Right lung (tissue), 5 donors: Measurements from ENCODE around the gene GALNT9. TPM values are rescaled to one million over a fixed set of nuclear protein-coding genes. Genes with fewer than 3 reads are reported as not detected.

Experiments
- DNase-seq, 2 donors: peaks; one replicate each; pipeline ENCODE4 v3.0.0-alpha.2; 2013
- polyA plus RNA-seq, 5 donors: library from polyadenylated mRNA; unstranded; fragments of 120-200 nt; gene quantifications; one replicate each; pipeline versions ENCODE4 v1.2.1 to v1.2.3, GENCODE V29; 2013; ENCODE audit warnings: inconsistent platforms in 1 of 5, low replicate concordance in 1 of 5; ENCODE audit not compliant: insufficient read length in 5 of 5, insufficient read depth in 1 of 5

Gene GALNT9
- polyA plus RNA-seq, 5 donors: 1.9 to 4.2 (median 3.0) TPM

- DNase-seq: no peak
Observed at GRCh38 chr12:132327336-132328171, 1.8 kb downstream of the GALNT9 start.

GRCh38 chr12:132326646-132327045 is 2.7 kb downstream of the GALNT9 start:
- DNase-seq: no peak

GRCh38 chr12:132325733-132326130 is 3.7 kb downstream of the GALNT9 start:
- DNase-seq: no peak

- DNase-seq: no peak
Observed at GRCh38 chr12:132324841-132325732, 4.3 kb downstream of the GALNT9 start.

GRCh38 chr12:132324173-132324572 is 5.2 kb downstream of the GALNT9 start:
- DNase-seq: no peak

GRCh38 chr12:132323171-132324010 is 6.0 kb downstream of the GALNT9 start:
- DNase-seq: no peak

- no peak for DNase-seq
Observed at GRCh38 chr12:132322206-132323132, 6.9 kb downstream of the GALNT9 start.

- DNase-seq: no peak
Observed at GRCh38 chr12:132321321-132322118, 7.9 kb downstream of the GALNT9 start.

GRCh38 chr12:132320767-132321211 is 8.6 kb downstream of the GALNT9 start:
- DNase-seq: no peak

- DNase-seq: no peak
Observed at GRCh38 chr12:132319991-132320570, 9.3 kb downstream of the GALNT9 start.

GRCh38 chr12:132319359-132319950 is 9.9 kb downstream of the GALNT9 start:
- no peak for DNase-seq

- DNase-seq: no peak
Observed at GRCh38 chr12:132318618-132319033, 10.8 kb downstream of the GALNT9 start.

GRCh38 chr12:132318135-132318534 is 11.3 kb downstream of the GALNT9 start:
- DNase-seq: no peak

- no peak for DNase-seq
Observed at GRCh38 chr12:132317233-132317938, 12.0 kb downstream of the GALNT9 start.

- no peak for DNase-seq
Observed at GRCh38 chr12:132316497-132317232, 12.7 kb downstream of the GALNT9 start.

- no peak for DNase-seq
Observed at GRCh38 chr12:132315951-132316350, 13.4 kb downstream of the GALNT9 start.

- DNase-seq: no peak
Observed at GRCh38 chr12:132315507-132315906, 13.9 kb downstream of the GALNT9 start.
